Sigmoid colon (tissue), 4 donors: ENCODE data around the gene TMEM18.

Experiments
- POLR2AphosphoS5 ChIP-seq, 4 donors: sonication (generic); formaldehyde crosslinking; IDR thresholded peaks; one replicate each; pipeline ENCODE4 v1.6.1; 2017; ENCODE audit warnings: antibody characterized with exemption in 4 of 4
- TF ChIP-seq, protein P1 (sequence below), 4 experiments: fragments of 450-650 bp in 3 of 4; fragments of 200-600 bp in 1 of 4; IDR thresholded peaks; one replicate each; pipeline ENCODE4 v1.5.1; 2016 to 2019; ENCODE audit warnings: antibody characterized with exemption in 4 of 4, mild to moderate bottlenecking in 3 of 4, moderate library complexity in 2 of 4

DNA sequence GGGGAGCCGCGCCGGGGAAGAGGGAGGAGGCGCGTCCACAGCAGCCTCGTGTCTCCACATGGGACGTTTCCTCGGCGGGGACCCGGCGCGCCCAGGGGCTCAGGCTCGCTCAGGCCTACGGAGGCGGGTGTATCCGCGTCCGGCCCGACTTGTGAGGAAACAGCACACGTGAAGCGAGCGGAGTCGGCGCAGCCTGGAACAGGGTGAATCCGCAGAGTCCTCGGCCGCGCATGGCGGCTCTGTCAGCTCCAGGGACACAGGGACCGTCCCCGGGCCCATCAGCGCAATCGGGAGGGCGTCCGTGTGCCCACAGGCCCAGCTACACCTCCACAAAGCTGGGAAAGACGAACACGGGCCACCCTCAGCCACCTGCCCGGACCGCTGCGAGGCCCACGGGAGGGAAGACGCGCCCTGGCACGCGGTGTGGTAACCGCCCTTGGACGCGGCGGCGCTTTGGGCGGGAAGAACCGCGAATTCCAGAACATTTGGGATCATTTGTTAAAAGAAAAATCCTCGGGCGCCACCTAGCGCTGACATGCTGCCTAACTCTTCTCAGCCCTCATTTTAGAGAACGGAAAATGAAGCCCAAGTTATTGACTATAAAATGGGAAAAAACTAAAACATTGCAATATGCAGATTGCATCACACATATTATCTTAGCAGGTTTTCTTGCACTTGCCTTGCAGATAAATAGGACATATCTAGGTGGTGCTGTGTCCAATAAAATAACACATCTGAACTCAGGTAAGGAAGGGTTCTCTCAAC, 40.4 kb downstream of the TMEM18 start:
- TF ChIP-seq, protein P1, sequence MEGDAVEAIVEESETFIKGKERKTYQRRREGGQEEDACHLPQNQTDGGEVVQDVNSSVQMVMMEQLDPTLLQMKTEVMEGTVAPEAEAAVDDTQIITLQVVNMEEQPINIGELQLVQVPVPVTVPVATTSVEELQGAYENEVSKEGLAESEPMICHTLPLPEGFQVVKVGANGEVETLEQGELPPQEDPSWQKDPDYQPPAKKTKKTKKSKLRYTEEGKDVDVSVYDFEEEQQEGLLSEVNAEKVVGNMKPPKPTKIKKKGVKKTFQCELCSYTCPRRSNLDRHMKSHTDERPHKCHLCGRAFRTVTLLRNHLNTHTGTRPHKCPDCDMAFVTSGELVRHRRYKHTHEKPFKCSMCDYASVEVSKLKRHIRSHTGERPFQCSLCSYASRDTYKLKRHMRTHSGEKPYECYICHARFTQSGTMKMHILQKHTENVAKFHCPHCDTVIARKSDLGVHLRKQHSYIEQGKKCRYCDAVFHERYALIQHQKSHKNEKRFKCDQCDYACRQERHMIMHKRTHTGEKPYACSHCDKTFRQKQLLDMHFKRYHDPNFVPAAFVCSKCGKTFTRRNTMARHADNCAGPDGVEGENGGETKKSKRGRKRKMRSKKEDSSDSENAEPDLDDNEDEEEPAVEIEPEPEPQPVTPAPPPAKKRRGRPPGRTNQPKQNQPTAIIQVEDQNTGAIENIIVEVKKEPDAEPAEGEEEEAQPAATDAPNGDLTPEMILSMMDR (IDR thresholded peaks at IDR 0.05): peak in 3 of 4 experiments; percentile 63 to 78 (median 77)
- TF ChIP-seq POLR2AphosphoS5 (IDR thresholded peaks at IDR 0.05): no peak
